Motor neuron (in vitro differentiated cells): ENCODE data around the gene TRIM26. TPM values are rescaled to one million over a fixed set of nuclear protein-coding genes. Genes with fewer than 3 reads are reported as not detected.
"Not testable (repeated sequence)": the region's sequence is repeated elsewhere in the genome, so short reads cannot be mapped to it uniquely, and the experiment has no call there.

ENCODE experiments used
- ATAC-seq, 8 experiments: fragments of 200-7000 bp; cut with Tn5 transposase; replicated peaks in 6 of 8; 2 replicates each; pipeline ENCODE4 v1.8.0; 2021; ENCODE audit warnings: mild to moderate bottlenecking in 8 of 8, moderate library complexity in 8 of 8
- H3K27ac ChIP-seq, 2 donors: fragments of 250-450 bp; sonication (Bioruptor Pico); 2 replicates each; pipeline ENCODE4 v1.9.0; 2021; ENCODE audit warnings: antibody characterized with exemption in 2 of 2, mild to moderate bottlenecking in 2 of 2, moderate library complexity in 1 of 2
- H3K4me1 ChIP-seq, 2 donors: fragments of 250-450 bp; sonication (Bioruptor Pico); replicated peaks in 1 of 2; 2 replicates each; pipeline ENCODE4 v1.6.1; 2021; ENCODE audit warnings: antibody characterized with exemption in 2 of 2, mild to moderate bottlenecking in 2 of 2, moderate library complexity in 1 of 2
- H3K4me3 ChIP-seq, 5 donors: fragments of 250-450 bp; sonication (Bioruptor Pico); 2 replicates each; pipeline ENCODE4 v1.9.0; 2021; ENCODE audit warnings: antibody characterized with exemption in 5 of 5, mild to moderate bottlenecking in 5 of 5, moderate library complexity in 4 of 5
- WGBS, 10 experiments: fragments of 450-650 bp; shearing (Covaris generic); methylation state at CpG; one replicate each; pipeline ENCODE4 v1.0.0; 2022; 5-methylcytosine and 5-hydroxymethylcytosine counted together
- in situ Hi-C, 9 experiments: fragments of 400-800 bp; cut with MboI; loops; one replicate each; pipeline ENCODE4 v1.15.0; 2021; ENCODE audit warnings: low sequenced_read_pairs in 9 of 9, low pct_unique_long_range_greater_than_20kb in 2 of 9; ENCODE audit not compliant: unreplicated experiment in 9 of 9
- total RNA-seq, 8 experiments: library from RNA; unstranded; fragments of 300-600 nt; gene quantifications; 2 replicates each; pipeline versions ENCODE4 v1.2.3 to v1.2.4, GENCODE V29; 2022

Gene TRIM26
- total RNA-seq, 8 experiments from 2014 or later, result 20.7 to 60.1 (median 28.7) TPM

DNA sequence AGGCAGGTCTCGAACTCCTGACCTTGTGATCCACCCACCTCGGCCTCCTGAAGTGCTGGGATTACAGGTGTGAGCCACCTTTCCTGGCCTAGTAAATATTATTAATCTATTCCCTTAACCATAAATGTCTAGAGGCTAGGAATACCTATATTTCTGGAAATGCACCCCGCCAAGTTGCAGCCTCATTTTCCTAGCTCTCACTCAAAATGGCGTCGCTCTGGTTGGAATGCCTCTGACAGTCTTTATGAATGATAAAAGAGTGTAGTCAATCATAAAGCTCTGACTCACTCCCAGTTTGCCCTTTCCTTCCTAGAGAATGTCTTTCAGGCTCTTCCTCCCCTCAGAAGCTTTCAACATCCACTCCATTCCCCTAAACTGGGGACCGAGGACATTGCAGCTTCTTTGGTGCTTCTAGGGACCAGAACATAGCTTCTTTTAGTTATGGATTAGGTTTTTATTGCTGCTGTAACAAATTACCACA is 14.1 kb upstream of the TRIM26 start:
- ATAC-seq, result no peak
- Histone ChIP-seq H3K27ac (no peak overlapping the region), H3K4me1 (no peaks in the 10 kb centered on the region), H3K4me3 (no peak overlapping the region)
- in situ Hi-C loops, result loop anchor here in 1 of 9 experiments (25.0 kb wide), 1 partner anchor 160 kb away; no protein-coding TSS in a partner anchor
- 70 to 100% (median 86%) methylated on average over 1 to 6 of the region's 6 CpGs; no CpG with 5 or more reads in 3 of the 10 experiments for WGBS, 10 experiments

DNA sequence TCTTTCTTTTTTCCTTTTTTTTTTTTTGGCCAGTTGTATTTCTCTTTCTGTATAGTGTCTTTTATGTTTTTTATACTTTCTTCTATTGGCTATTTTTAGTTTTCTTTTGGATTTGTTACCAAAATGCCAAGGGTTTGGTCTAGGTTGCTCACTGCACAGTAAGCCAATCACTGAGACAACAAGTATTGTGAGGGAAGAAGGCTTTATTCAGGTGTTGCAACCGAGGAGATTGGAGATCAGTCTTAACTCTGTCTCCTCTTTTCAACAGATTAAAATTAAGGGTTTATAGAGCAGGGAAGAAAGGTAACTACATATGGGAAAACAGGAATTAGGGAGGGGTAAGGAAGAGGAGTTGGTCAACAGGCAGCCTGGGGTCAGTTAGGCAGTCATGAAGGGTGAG is 10.1 kb upstream of the TRIM26 start:
- 0 to 63% (median 27%) methylated on average over 1 of the region's 1 CpG; no CpG with 5 or more reads in 1 of the 10 experiments for WGBS, 10 experiments
- no peak for ATAC-seq

DNA sequence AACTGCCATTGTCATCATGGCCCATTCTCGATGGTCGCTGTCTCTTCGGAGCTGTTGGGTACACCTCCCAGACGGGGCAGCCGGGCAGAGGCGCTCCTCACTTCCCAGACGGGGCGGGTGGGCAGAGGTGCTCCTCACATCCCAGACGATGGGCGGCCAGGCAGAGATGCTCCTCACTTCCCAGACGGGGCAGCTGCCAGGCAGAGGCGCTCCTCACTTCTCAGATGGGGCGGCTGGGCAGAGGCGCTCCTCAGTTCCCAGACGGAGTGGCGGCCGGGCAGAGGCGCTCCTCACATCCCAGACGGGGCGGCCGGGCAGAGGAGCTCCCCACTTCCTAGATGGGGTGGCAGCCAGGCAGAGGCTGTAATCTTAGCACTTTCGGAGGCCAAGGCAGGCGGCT is 8.8 kb upstream of the TRIM26 start:
- H3K4me1 ChIP-seq, ATAC-seq, H3K27ac ChIP-seq, H3K4me3 ChIP-seq, in situ Hi-C loops: not testable (repeated sequence)
- 100% methylated on average over 1 to 3 of the region's 23 CpGs; no CpG with 5 or more reads in 8 of the 10 experiments for WGBS, 10 experiments

More for the DNA sequence above, 10.1 kb upstream of the TRIM26 start:
- no peak overlapping the region for H3K4me3 ChIP-seq
- no peaks in the 10 kb centered on the region for H3K4me1 ChIP-seq
- in situ Hi-C loops, result no loop called here
- H3K27ac ChIP-seq, result no peak overlapping the region

- WGBS, 10 experiments, result 0 to 100% (median 78%) methylated on average over 1 to 5 of the region's 6 CpGs; no CpG with 5 or more reads in 3 of the 10 experiments
- in situ Hi-C loops, result not testable (repeated sequence)
Measured at GRCh38 chr6:30221395-30221794, 8.2 kb upstream of the TRIM26 start.

GRCh38 chr6:30219244-30219643 is 6.0 kb upstream of the TRIM26 start:
- in situ Hi-C loops, result no loop called here
- Histone ChIP-seq H3K4me3 (no peak overlapping the region), H3K4me1 (no peaks in the 10 kb centered on the region), H3K27ac (no peak overlapping the region)
- ATAC-seq, result peak in 5 of 8 experiments; percentile 41 to 71 (median 57)
- 0% methylated on average over 1 of the region's 1 CpG; no CpG with 5 or more reads in 6 of the 10 experiments for WGBS, 10 experiments

More at GRCh38 chr6:30221395-30221794, 8.2 kb upstream of the TRIM26 start:
- ATAC-seq, H3K4me1 ChIP-seq, H3K4me3 ChIP-seq, H3K27ac ChIP-seq: not testable (repeated sequence)

DNA sequence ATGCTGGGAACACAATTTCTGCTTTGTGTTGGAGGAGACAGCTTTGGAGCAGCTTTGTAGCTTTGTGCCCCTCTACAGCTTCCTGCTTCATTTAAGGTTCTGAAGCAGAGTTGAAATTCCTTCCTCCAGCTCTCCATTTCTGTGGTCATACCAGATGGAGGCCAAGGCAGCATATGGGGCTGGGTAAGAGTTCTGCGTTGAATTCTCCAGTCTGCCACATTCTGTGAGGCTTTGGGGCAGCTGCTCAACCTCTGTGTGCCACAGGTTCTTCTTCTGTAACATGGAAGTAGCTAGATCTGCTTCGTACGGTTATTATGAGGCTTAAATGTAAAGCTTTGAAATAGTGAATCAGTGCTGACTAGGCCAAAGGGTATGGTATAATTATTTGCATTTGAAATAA is 2.9 kb upstream of the TRIM26 start:
- 15 to 85% (median 75%) methylated on average over 1 to 3 of the region's 3 CpGs; no CpG with 5 or more reads in 4 of the 10 experiments for WGBS, 10 experiments
- Histone ChIP-seq H3K4me1 (peaks cover 11 to 13% of the 10 kb centered on the region in 2 donors), H3K27ac (no peak overlapping the region), H3K4me3 (no peak overlapping the region)
- no peak for ATAC-seq
- in situ Hi-C loops, result no loop called here

DNA sequence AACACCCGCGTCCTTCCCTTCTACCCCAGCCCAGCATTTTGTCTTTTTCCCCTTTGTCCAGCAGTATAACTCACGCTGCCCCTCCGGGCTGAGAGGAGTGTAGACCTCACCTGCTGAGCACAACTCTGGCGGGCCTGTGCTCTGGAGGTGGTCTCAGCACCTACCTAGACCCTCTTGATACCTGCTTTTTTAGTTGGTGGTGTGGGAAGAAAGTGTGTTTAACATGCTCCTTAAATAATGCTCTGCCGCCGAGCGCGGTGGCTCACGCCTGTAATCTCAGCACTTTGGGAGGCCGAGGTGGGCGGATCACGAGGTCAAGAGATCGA is 1.4 kb upstream of the TRIM26 start:
- H3K4me1 ChIP-seq, result peaks cover 16 to 18% of the 10 kb centered on the region in 2 donors
- no peak overlapping the region for H3K27ac ChIP-seq
- no peak for ATAC-seq
- in situ Hi-C loops, result no loop called here
- peak overlapping the region; percentile 68 to 96 (median 76) for H3K4me3 ChIP-seq
- WGBS, 10 experiments, result 0 to 91% methylated on average over 2 to 6 of the region's 14 CpGs; no CpG with 5 or more reads in 8 of the 10 experiments

- Histone ChIP-seq H3K4me3 (peak overlapping the region; percentile 68 to 96 (median 76)), H3K27ac (peak overlapping the region; percentile 4 to 80), H3K4me1 (peaks cover 16 to 18% of the 10 kb centered on the region in 2 donors)
- peak; percentile 36 to 70 (median 56) for ATAC-seq
- in situ Hi-C loops, result no loop called here
- WGBS, 10 experiments, result 0 to 20% (median 2%) methylated on average over 1 to 16 of the region's 45 CpGs; no CpG with 5 or more reads in 1 of the 10 experiments
Measured at GRCh38 chr6:30213957-30214656, 901 bp upstream of the TRIM26 start.

GRCh38 chr6:30213667-30213956 is 406 bp upstream of the TRIM26 start:
- WGBS, 10 experiments, result 0 to 33% (median 3%) methylated on average over 1 to 10 of the region's 12 CpGs; no CpG with 5 or more reads in 2 of the 10 experiments
- ATAC-seq, result no peak
- peaks cover 16 to 18% of the 10 kb centered on the region in 2 donors for H3K4me1 ChIP-seq
- in situ Hi-C loops, result no loop called here
- peak overlapping the region in 1 of 2 donors; percentile 80 for H3K27ac ChIP-seq
- H3K4me3 ChIP-seq, result peak overlapping the region; percentile 68 to 96 (median 76)

DNA sequence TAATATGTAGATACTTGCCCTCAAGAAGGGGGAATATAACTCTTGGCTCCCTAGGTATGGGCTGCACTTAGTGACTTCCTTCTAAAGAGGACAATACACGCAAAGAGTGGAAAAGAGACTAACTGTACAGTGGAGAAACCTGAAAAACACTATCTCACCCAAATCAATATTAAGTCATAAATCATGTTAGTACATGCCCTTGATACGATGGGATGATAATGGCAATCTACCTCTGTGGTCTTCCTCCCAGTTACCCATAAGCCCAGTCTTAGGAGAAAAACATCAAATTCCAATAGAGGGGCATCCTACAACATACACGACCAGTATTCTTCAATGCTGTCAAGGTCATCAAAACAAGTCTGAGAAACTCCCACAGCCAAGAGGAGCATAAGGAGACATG is 1.3 kb downstream of the TRIM26 start:
- Histone ChIP-seq H3K4me1 (peaks cover 18 to 19% of the 10 kb centered on the region in 2 donors), H3K27ac (no peak overlapping the region), H3K4me3 (peak overlapping the region; percentile 68 to 96 (median 76))
- ATAC-seq, result no peak
- in situ Hi-C loops, result no loop called here
- 28 to 67% (median 46%) methylated on average over 1 to 3 of the region's 3 CpGs; no CpG with 5 or more reads in 2 of the 10 experiments for whole genome bisulfite sequencing, 10 experiments

DNA sequence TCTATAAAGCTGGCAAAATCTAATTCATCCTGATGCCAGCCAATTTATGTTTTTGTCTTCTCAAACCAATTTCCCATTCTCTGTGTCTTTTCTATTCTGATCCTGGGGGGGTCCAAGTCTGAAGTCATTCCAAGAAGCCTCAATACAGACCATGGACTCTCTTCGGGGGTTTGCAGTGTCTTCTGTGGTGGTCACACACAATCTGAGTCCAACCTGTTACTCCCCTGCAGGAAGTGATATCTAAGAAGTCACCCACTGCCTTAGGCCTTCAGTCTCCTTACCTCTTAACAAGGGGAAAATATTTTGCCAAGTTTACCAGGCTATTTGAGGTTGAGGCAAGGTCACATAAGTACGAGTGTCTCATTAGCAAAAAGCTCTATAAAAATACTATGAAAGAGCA is 1.9 kb downstream of the TRIM26 start:
- peaks cover 18 to 19% of the 10 kb centered on the region in 2 donors for H3K4me1 ChIP-seq
- no peak for ATAC-seq
- no peak overlapping the region for H3K27ac ChIP-seq
- in situ Hi-C loops, result no loop called here
- H3K4me3 ChIP-seq, result peak overlapping the region in 1 of 5 donors; percentile 76
- WGBS, 10 experiments, result 20 to 69% (median 55%) methylated on average over 1 to 2 of the region's 2 CpGs; no CpG with 5 or more reads in 1 of the 10 experiments

- in situ Hi-C loops, result no loop called here
- H3K4me1 ChIP-seq, result peaks cover 18 to 19% of the 10 kb centered on the region in 2 donors
- H3K27ac ChIP-seq, result no peak overlapping the region
- no peak overlapping the region for H3K4me3 ChIP-seq
- WGBS, 10 experiments, result 11 to 83% (median 63%) methylated on average over 1 to 4 of the region's 4 CpGs; no CpG with 5 or more reads in 1 of the 10 experiments
- ATAC-seq, result peak in 3 of 8 experiments; percentile 50 to 52 (median 51)
Measured at GRCh38 chr6:30207619-30208295, 5.4 kb downstream of the TRIM26 start.
